Fibroblast of mammary gland (primary cell): ENCODE data around the gene AHNAK.

Experiments used
- DNase-seq: peaks from one replicate; pipeline ENCODE4 v3.0.0-alpha.2; 2010; ENCODE audit warnings: low read depth
- H3K4me3 ChIP-seq: 2 replicates; pipeline ENCODE4 v1.5.1; 2011; ENCODE audit warnings: low read depth, mild to moderate bottlenecking, low read length, moderate library complexity; ENCODE audit not compliant: control insufficient read depth
- CTCF ChIP-seq: conservative IDR thresholded peaks from 2 replicates; pipeline ENCODE4 v1.5.1; 2011; ENCODE audit warnings: low read depth, low read length, inconsistent platforms; ENCODE audit not compliant: control insufficient read depth, insufficient read depth

The AHNAK gene

GRCh38 chr11:62534779-62535545, 11.6 kb downstream of the AHNAK start:
- DNase-seq: no peak
- no peak for TF ChIP-seq CTCF

GRCh38 chr11:62532096-62532495, 14.5 kb downstream of the AHNAK start:
- no peak overlapping the region for H3K4me3 ChIP-seq
- no peak for TF ChIP-seq CTCF
- no peak for DNase-seq

More at GRCh38 chr11:62534779-62535545, 11.6 kb downstream of the AHNAK start:
- no peak overlapping the region for H3K4me3 ChIP-seq

DNA sequence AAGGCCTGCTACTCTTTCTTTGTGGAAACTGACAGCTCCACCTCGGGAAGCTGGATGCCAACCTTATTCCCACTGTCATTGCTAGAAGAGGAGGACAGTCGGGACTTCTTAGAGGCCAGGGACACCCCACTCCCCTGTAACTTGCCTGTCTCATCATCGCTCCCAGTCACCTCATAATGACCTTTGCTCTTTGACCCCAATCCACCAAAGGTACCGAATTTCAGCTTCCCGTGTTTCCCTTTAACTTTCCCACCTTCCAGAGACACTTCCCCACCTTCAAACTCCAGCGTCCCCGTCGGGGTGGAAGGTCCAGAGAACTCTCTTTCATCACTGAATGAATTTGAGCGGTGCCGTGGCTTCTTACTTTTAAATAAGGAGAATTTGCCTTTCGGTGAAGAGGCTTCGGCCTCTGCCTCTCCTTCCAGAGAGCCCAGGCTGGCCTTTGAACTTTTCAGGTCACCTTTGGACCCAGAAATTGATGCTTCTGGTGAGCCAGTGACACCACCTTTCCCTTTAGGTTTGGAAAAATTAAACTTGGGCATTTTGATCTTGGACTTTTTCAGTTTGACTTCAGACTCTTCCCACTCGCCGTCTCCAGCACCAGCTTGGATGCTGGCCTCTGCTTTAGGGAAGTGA, 29.8 kb downstream of the AHNAK start:
- H3K4me3 ChIP-seq: no peak overlapping the region
- TF ChIP-seq CTCF: no peak
- no peak for DNase-seq

DNA sequence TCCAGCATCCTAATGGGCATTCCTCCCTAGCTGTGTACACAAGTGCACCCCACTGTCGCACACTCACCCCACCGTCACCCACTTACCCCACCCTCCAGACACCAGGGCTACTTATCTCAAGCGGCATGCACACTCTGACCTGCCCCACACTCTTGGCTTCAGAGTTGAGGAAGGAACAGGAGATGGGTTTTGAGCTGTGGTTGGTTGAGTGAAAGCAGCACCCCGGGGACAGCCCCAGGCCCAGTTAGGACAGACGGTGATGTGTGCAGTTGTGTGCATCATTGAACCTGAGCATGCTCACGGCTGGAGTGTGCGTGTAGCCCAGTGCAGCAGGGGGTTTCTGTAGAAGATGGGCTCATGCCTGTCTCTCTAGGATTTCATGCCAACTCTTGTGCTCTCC, 32.5 kb downstream of the AHNAK start:
- peak; percentile 20 for DNase-seq
- no peak overlapping the region for H3K4me3 ChIP-seq
- no peak for TF ChIP-seq CTCF

- DNase-seq: peak; percentile 30
- no peak for TF ChIP-seq CTCF
- H3K4me3 ChIP-seq: no peak overlapping the region
Observed at GRCh38 chr11:62513626-62514025, 33.0 kb downstream of the AHNAK start.

DNA sequence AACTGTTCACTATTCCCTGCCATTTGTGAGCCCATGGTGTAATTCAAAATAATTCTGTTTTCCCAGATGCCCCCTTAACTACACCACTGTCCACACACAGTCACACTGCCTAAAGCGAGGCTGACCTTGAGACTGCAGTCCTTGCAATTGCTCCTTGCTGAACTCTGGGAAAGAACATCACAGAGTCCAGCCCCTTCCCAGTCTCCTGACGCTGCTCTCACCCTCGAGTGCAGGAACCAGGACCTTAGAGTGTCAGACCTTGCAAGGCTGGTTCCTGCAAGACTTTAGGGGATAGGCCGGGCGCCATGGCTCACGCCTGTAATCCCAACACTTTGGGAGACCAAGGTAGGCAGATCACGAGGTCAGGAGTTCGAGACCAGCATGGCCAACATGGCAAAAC, 33.6 kb downstream of the AHNAK start:
- H3K4me3 ChIP-seq: no peak overlapping the region
- no peak for DNase-seq
- TF ChIP-seq CTCF: no peak
